Fibroblast of lung (primary cell): ENCODE results near the gene MMP23B. TPM values are rescaled to one million over a fixed set of nuclear protein-coding genes. Genes with fewer than 3 reads are reported as not detected.
"Not testable (repeated sequence)": the region's sequence is repeated elsewhere in the genome, so short reads cannot be mapped to it uniquely, and the experiment has no call there.

ENCODE experiments used
- DNase-seq, 2 donors: peaks; one replicate each; pipeline versions ENCODE4 v3.0.0 to v3.0.0-alpha.2; 2010; ENCODE audit warnings: low read depth in 2 of 2
- H2AFZ ChIP-seq: 2 replicates; pipeline ENCODE4 v1.5.1; 2012; ENCODE audit warnings: low read length, control low read depth, inconsistent platforms
- H3K27ac ChIP-seq: 2 replicates; pipeline ENCODE4 v1.5.1; 2011; ENCODE audit warnings: low read length, control low read depth; ENCODE audit not compliant: insufficient read depth
- H3K27me3 ChIP-seq: 2 replicates; pipeline ENCODE4 v1.5.1; 2011; ENCODE audit warnings: mild to moderate bottlenecking, low read length; ENCODE audit not compliant: control insufficient read depth, insufficient read depth
- H3K36me3 ChIP-seq: 2 replicates; pipeline ENCODE4 v1.5.1; 2011; ENCODE audit warnings: low read length; ENCODE audit not compliant: control insufficient read depth, insufficient read depth
- H3K4me1 ChIP-seq: 2 replicates; pipeline ENCODE4 v1.5.1; 2011; ENCODE audit warnings: low read length; ENCODE audit not compliant: control insufficient read depth, insufficient read depth; ENCODE audit errors: extremely low read depth
- H3K4me2 ChIP-seq: 2 replicates; pipeline ENCODE4 v1.5.1; 2011; ENCODE audit warnings: low read length, control low read depth; ENCODE audit not compliant: insufficient read depth; ENCODE audit errors: extremely low read depth
- H3K4me3 ChIP-seq, 4 experiments: fragments of 200-600 bp in 1 of 4; sonication (generic) in 1 of 4; replicated peaks in 1 of 4; 2 replicates each; pipeline ENCODE4 v1.5.1; 2011 to 2016; ENCODE audit warnings: low read length in 4 of 4, low read depth in 3 of 4, mild to moderate bottlenecking in 3 of 4, control low read depth in 2 of 4, inconsistent platforms in 1 of 4, mixed read lengths in 1 of 4; ENCODE audit not compliant: insufficient read depth in 1 of 4; ENCODE audit errors: control extremely low read depth in 1 of 4
- H3K79me2 ChIP-seq: 2 replicates; pipeline ENCODE4 v1.5.1; 2012; ENCODE audit warnings: mild to moderate bottlenecking, low read length, inconsistent platforms; ENCODE audit not compliant: control insufficient read depth, insufficient read depth
- H3K9ac ChIP-seq: 2 replicates; pipeline ENCODE4 v1.5.1; 2011; ENCODE audit warnings: mild to moderate bottlenecking, low read length, control low read depth; ENCODE audit not compliant: insufficient read depth
- H3K9me3 ChIP-seq: 2 replicates; pipeline ENCODE4 v1.5.1; 2012; ENCODE audit warnings: low read depth, low read length; ENCODE audit not compliant: control insufficient read depth, insufficient read depth
- H4K20me1 ChIP-seq: 2 replicates; pipeline ENCODE4 v1.5.1; 2011; ENCODE audit warnings: low read length; ENCODE audit not compliant: control insufficient read depth, insufficient read depth; ENCODE audit errors: extremely low read depth
- polyA plus RNA-seq, 2 donors: library from polyadenylated mRNA; depleted of rRNA in 1 of 2; stranded (reverse) in 1 of 2; unstranded in 1 of 2; fragments of >200 nt; gene quantifications; 2 replicates each; pipeline ENCODE4 v1.2.1, GENCODE V29; 2011 to 2012; ENCODE audit warnings: missing spikeins in 1 of 2
- total RNA-seq: library from RNA; depleted of rRNA; stranded (reverse); fragments of >200 nt; gene quantifications from 2 replicates; pipeline ENCODE4 v1.2.1, GENCODE V29; 2014

Gene MMP23B
- total and polyA plus RNA-seq, 2 donors (not counting 1 experiment from before 2014, with no cell fraction given), result 0.89 to 4.6 TPM

DNA sequence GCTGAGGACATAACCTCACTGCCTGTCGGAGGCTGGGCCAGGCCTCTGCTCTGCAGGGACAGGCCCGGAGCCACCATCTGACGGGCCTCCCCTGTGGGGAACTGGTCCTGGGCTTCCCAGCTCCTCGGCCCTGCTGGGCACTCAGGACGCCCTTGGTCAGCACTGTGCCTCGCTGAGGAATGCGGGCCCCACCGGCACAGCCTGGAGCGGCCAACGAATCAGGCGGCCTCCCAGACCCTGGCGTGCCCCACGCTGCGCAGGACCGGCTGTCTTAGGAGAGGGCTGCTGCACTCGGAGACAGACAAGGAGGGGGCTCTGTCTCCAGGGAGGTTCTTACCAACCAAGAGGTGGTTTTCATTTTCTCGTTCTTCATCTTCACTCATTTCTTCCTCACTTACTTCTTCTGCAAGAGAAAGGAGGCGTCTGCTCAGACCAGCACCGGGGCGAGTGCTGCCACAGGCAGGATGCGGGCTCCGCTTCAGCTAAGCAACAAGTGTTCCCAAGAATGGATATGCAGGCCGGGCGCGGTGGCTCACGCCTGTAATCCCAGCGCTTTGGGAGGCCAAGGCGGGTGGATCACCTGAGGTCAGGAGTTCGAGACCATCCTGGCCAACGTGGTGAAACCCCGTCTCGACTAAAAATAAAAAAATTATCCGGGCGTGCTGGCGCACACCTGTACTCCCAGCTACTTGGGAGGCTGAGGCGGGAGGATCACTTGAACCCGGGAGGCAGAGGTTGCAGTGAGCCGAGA, 8.9 kb downstream of the MMP23B start:
- not testable (repeated sequence) for H3K4me3 ChIP-seq, H3K9ac ChIP-seq, DNase-seq, H3K4me2 ChIP-seq, H3K79me2 ChIP-seq, H3K4me1 ChIP-seq, H2AFZ ChIP-seq, H4K20me1 ChIP-seq, H3K36me3 ChIP-seq, H3K27ac ChIP-seq, H3K9me3 ChIP-seq, H3K27me3 ChIP-seq

DNA sequence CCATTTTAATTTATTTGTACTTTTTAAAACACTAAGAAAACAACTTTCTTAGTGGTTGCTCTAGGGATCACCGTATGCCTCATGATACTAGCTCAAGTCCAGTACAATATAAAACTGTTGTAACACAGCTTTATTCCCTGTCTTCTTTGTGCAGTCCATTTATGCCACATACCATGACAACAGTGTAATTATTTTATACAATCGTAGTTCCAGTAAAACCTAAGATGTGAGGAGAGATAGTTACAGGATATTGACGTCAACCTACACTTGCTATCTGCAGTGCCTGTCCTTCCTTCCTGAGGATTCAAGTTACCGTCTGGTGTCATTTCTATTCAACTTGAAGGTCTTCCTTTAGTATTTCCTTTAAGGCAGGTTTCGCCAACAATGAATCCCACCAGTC, 14.4 kb downstream of the MMP23B start:
- not testable (repeated sequence) for H3K9me3 ChIP-seq, H3K4me3 ChIP-seq, H3K9ac ChIP-seq, H3K4me2 ChIP-seq, H3K36me3 ChIP-seq, H3K27ac ChIP-seq, DNase-seq, H3K79me2 ChIP-seq, H2AFZ ChIP-seq, H3K27me3 ChIP-seq, H4K20me1 ChIP-seq, H3K4me1 ChIP-seq

DNA sequence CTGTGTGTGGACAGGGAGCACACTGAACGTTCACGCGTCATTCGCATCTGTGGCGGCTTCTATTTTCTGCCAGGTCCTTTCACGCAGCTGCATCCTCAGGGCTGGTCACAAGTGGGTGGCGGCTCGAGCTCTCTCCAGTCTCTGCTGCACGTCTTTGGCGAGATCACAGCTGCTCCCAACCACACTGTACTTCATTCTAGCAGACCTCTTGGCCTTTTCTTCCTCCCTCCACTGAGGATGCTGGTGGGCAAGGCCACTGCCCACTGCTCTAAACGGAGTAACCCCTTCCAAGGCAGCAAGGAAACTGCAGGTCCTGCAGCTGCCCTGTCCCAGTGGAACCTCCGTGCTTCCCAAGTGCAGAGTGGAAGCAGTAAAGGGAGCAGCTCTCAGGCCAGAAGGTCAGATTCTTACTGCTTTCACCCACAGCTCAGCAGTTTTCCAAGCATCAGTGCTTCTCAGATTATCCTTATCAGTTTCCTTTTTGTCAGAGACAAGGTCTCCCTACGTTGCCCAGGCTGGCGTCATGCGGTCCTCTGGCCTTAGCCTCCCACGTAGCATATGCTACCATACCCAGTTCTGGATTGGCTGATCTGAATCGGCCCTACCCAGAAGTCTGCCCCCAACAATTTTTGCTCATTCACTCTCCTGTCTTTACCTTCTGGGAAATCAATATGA, 15.7 kb downstream of the MMP23B start:
- H3K79me2 ChIP-seq, H3K27me3 ChIP-seq, H3K4me1 ChIP-seq, H3K27ac ChIP-seq, DNase-seq, H4K20me1 ChIP-seq, H2AFZ ChIP-seq, H3K4me3 ChIP-seq, H3K36me3 ChIP-seq, H3K4me2 ChIP-seq, H3K9ac ChIP-seq, H3K9me3 ChIP-seq: not testable (repeated sequence)

DNA sequence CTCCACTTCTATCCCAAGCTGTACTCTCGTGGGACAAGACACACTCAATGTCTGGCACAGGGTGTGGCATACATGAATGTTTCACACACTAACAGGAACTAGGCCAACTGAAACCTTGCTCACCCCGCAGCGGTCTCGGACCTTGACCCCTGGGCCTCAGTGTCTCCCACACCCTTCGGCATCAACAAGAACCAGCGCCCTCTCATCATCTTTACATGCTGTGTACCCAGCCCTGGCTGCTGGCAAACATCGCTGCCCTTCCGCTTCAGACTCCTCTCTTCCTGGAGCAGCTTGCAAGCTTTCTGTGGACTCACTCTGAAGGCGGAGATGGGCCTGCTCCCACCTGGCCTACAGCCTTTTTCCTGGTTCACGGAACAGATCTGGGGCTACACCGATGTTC, 16.3 kb downstream of the MMP23B start:
- not testable (repeated sequence) for H4K20me1 ChIP-seq, H3K9me3 ChIP-seq, H3K4me3 ChIP-seq, H2AFZ ChIP-seq, H3K36me3 ChIP-seq, H3K27me3 ChIP-seq, H3K79me2 ChIP-seq, H3K9ac ChIP-seq, H3K27ac ChIP-seq, DNase-seq, H3K4me2 ChIP-seq, H3K4me1 ChIP-seq

DNA sequence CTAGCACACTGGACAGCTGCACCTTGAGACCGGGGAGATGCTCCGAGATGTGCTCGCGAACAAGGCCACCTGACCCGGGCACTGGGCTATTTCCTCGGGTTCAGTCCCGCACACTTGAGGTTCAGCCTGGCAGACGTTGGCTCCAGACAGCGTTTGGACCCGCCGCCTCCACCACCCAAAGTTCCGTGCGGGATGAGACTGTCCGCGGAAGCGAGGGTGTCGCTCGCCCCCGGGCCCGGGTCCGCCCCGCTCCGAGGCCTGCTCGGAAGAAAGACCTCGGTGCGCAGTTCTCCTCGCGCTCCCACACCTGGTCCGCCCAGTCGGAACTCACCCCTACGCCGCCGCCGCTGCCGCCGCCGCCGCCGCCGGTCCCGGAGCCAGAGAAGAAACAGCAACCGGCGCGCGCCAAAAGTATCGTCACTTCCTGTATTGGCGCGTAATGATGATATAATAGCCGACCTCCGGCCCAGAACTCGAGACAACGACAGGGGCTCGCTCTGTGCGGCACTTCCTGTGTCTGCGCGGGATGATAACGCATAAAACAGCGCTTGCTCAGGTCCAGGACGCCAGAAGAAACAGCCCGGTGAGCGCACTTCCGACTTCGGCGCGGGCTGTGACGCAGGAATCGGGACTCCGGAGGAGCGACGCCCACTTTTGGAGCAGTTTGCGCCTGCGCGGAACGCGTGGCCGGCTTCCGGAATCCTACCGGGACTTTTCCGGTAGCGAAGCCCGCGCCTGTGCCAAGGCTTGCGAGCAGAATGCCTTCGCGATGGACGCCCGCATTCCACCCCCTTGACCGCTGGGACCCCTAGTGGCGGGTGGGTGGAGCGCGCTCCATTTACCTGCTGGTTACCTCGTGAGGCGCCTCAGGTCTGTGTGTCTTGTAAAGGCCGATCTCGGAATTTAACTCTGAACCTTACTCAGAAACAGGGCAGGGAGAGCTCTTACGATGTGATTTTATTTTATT, 26.9 kb downstream of the MMP23B start, which contains the start of gene CDK11B:
TSS of gene CDK11B (minus strand) at position 422 of the 967 bp plus-strand sequence. CDS start 1,519 bp downstream, outside the sequence.
- H3K9me3 ChIP-seq, H3K27me3 ChIP-seq, H3K4me1 ChIP-seq, H4K20me1 ChIP-seq, H3K79me2 ChIP-seq, H3K36me3 ChIP-seq: not testable (repeated sequence)
- H2AFZ ChIP-seq, result peak within 1 kb of the TSS; percentile 61
- DNase-seq, result peak; percentile 93 to 98
- H3K4me3 ChIP-seq, result peak within 1 kb of the TSS; percentile 40 to 66 (median 55)
- peak within 1 kb of the TSS; percentile 96 for H3K27ac ChIP-seq
- peak within 1 kb of the TSS; percentile 90 for H3K9ac ChIP-seq
- H3K4me2 ChIP-seq, result peak within 1 kb of the TSS; percentile 23

DNA sequence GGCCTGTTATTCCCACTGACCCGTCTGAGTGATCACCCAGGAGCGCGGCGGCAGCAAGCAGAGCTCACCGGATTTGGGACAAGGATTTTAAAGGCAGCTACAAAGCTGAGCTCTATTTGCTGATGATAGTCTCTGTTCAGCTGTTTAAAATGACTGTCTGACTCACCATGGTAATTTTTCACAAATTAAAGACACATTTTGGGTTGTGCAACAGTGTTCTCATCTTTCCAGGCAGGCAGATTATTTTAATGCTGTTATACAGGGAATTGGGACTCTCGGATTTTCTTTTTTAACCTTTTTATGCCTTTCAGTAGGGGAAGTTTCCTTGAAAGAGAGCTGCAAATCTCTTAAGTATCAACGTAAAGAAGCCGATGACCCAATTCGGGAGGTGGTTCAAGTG, 30.4 kb downstream of the MMP23B start:
- not testable (repeated sequence) for H3K27me3 ChIP-seq, H3K4me1 ChIP-seq, H3K9ac ChIP-seq, H3K9me3 ChIP-seq, H2AFZ ChIP-seq, H3K4me2 ChIP-seq, H4K20me1 ChIP-seq, H3K4me3 ChIP-seq, H3K79me2 ChIP-seq
- Histone ChIP-seq H3K27ac (peak overlapping the region; percentile 74), H3K36me3 (peaks cover 10% of the 10 kb centered on the region)
- peak in 1 of 2 donors; percentile 42 for DNase-seq
